ENCODE results near the gene STX3. TPM values are rescaled to one million over a fixed set of nuclear protein-coding genes. Genes with fewer than 3 reads are reported as not detected.
"Not testable (repeated sequence)": the region's sequence is repeated elsewhere in the genome, so short reads cannot be mapped to it uniquely, and the experiment has no call there.

STX3 gene
- total and polyA plus RNA-seq, 2 donors, result 11.9 to 14.2 TPM

DNA sequence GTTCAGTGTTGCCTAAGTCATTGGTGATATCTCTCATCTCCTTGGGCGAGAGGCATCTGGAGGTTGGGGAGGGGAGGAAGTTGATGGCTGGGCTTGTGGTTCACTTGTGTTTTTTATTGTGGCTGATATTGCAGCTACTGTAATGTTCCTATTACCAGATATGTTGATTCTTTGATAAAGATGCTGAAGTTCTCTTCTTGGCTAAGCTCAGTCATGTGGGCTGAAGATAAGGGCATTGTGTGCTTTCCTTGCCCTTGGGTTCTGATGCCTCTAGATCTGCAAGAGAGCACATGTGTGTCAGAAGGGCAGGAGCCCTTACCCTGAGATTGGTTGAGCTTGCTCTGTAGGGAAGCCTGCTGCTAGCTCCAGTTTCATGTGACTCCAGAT, 12.0 kb downstream of the STX3 start:
- Histone ChIP-seq H3K4me1 (ENCODE audit: insufficient read depth) (peaks cover 2% of the 10 kb centered on the region), H3K4me3 (ENCODE audit: low read depth, low read length) (no peak overlapping the region), H3K36me3 (ENCODE audit: insufficient read depth) (no peaks in the 10 kb centered on the region), H3K27ac (ENCODE audit: low read depth) (no peak overlapping the region)
- 73% methylated on average over 1 of the region's 1 CpG for WGBS
- no peak for DNase-seq (ENCODE audit: extremely low spot score)

DNA sequence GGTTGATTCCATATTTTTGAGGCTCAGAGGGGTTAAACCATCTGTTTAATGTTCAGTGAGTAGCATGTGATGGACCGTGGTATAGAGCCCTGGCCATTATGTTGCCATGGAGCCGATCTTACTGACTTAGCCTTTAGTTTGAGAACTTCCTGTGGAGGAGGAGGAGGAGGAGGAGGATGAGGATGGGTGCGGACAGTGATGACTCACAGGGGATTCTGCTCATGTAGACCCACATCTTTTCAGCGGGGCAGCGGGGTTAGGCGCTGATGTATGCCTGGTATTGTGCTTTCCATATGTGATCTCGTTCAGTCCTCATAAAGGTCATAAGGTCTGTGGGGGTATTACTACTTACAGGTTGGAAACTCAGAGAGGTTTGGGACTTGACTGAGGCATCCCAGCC, 13.9 kb downstream of the STX3 start:
- Histone ChIP-seq H3K27ac (ENCODE audit: low read depth) (no peak overlapping the region), H3K4me1 (ENCODE audit: insufficient read depth) (peaks cover 2% of the 10 kb centered on the region), H3K36me3 (ENCODE audit: insufficient read depth) (peaks cover 2% of the 10 kb centered on the region), H3K4me3 (ENCODE audit: low read depth, low read length) (no peak overlapping the region)
- no peak for DNase-seq (ENCODE audit: extremely low spot score)
- 72% methylated on average over 7 of the region's 7 CpGs for WGBS

DNA sequence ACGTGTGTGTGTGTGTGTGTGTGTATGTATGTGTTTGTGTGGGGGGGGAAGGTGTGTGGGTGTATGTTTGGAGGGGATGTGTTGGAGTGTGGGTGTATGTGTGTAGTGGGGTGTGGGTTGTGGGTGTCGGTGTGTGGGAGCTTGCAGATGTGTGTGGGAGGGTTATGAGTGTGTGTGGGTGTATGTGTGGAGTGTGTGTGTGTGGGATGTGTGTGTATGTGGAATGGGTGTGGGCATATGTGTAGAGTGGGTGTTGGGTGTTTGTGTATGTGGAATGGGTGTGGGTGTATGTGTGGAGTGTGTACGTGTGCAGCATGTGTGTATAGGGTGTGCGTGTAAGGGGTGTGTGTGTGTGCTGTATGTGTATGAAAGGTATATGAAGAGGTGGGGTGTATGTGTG, 14.7 kb downstream of the STX3 start:
- WGBS, result 87% methylated on average over 4 of the region's 4 CpGs
- H3K4me1 ChIP-seq (ENCODE audit: insufficient read depth), result peaks cover 2% of the 10 kb centered on the region

DNA sequence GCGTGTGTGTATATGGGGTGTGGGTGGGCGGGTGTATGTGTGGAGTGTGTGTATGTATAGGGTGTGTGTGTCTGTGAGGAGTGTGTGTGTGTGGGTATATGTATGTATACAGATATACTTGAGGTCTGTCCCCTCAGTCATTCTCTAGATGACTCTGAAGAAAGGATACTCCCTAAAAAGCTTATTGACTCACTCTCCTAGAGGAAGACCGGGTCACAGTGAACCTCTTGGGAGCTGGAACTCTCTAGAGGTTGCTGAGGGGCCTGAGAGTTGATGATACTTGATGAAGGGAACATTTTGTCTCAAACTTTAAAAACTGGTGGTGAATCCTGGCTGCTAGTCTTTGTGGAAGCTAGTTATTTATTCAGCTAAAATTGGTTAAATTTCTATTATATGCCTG, 15.1 kb downstream of the STX3 start:
- 92% methylated on average over 3 of the region's 3 CpGs for WGBS
- Histone ChIP-seq H3K27ac (ENCODE audit: low read depth) (no peak overlapping the region), H3K36me3 (ENCODE audit: insufficient read depth) (peaks cover 3% of the 10 kb centered on the region), H3K4me3 (ENCODE audit: low read depth, low read length) (no peak overlapping the region), H3K4me1 (ENCODE audit: insufficient read depth) (peaks cover 2% of the 10 kb centered on the region)
- no peak for DNase-seq (ENCODE audit: extremely low spot score)

More for the DNA sequence above, 14.7 kb downstream of the STX3 start:
- Histone ChIP-seq H3K36me3 (ENCODE audit: insufficient read depth) (peaks cover 3% of the 10 kb centered on the region), H3K4me3 (ENCODE audit: low read depth, low read length) (no peak overlapping the region), H3K27ac (ENCODE audit: low read depth) (no peak overlapping the region)
- no peak for DNase-seq (ENCODE audit: extremely low spot score)

DNA sequence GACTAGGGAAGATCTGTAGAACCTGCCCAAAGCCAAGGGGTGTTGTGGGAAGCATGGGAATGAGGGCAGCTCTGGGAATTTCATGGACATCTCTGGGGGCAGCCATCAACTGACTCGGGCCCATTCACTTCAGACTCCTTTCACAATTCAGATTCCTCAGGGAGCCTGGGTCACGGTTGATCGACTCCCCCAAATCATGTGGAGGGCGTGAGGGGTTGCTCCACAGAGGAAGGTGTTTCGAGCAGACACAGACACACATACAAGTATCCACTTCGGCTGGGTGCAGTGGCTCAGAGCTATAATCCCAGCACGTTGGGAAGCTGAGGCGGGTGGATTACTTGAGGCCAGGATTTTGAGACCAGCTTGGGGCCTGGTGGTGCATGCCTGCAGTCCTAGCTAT, 15.7 kb downstream of the STX3 start:
- H3K4me3 ChIP-seq (ENCODE audit: low read depth, low read length), result no peak overlapping the region
- H3K4me1 ChIP-seq (ENCODE audit: insufficient read depth), result peaks cover 2% of the 10 kb centered on the region
- H3K27ac ChIP-seq (ENCODE audit: low read depth), result no peak overlapping the region
- no peak for DNase-seq (ENCODE audit: extremely low spot score)
- H3K36me3 ChIP-seq (ENCODE audit: insufficient read depth), result peaks cover 3% of the 10 kb centered on the region
- 88% methylated on average over 8 of the region's 8 CpGs for WGBS

DNA sequence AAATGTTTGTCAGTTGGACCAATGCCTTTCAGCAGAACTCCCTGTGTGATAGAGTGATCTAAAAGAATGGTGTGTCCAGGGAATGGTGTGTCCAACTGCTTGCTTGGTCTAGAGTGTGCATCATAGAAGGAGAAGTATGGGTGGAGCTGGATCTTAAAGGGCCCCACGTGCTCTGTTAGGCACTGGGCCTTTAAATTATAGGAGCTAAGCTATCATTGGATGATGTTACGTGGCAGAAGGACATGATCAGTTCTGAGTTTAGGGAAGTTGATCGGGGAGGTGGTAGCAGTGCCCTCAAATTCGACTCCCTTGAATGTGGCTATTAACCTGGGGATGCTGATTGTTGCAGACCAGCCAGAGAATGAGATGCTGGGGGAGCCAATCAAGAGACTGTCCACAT, 16.4 kb downstream of the STX3 start:
- no peak for DNase-seq (ENCODE audit: extremely low spot score)
- Histone ChIP-seq H3K36me3 (ENCODE audit: insufficient read depth) (peaks cover 3% of the 10 kb centered on the region), H3K27ac (ENCODE audit: low read depth) (no peak overlapping the region), H3K4me3 (ENCODE audit: low read depth, low read length) (no peak overlapping the region), H3K4me1 (ENCODE audit: insufficient read depth) (peaks cover 2% of the 10 kb centered on the region)
- 80% methylated on average over 4 of the region's 4 CpGs for WGBS

DNA sequence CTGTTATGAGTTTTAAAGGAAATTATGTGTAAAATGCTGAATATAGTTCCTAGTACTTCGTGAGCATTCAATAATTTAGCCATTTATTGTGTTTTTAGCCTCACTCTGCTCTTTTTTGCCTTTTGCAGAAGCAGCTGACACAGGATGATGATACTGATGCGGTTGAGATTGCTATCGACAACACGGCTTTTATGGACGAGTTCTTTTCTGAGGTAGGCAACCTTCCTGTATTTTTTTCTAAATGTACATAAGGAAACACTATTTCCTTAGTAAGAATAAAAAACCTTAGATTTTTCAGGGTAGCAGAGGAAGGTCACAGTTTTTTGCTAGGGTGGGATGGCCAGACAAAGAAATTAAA, 17.9 kb downstream of the STX3 start:
- peaks cover 2% of the 10 kb centered on the region for H3K4me1 ChIP-seq (ENCODE audit: insufficient read depth)
- 81% methylated on average over 5 of the region's 5 CpGs for WGBS
- DNase-seq (ENCODE audit: extremely low spot score), result no peak
- H3K4me3 ChIP-seq (ENCODE audit: low read depth, low read length), result no peak overlapping the region
- H3K36me3 ChIP-seq (ENCODE audit: insufficient read depth), result peaks cover 3% of the 10 kb centered on the region
- no peak overlapping the region for H3K27ac ChIP-seq (ENCODE audit: low read depth)

DNA sequence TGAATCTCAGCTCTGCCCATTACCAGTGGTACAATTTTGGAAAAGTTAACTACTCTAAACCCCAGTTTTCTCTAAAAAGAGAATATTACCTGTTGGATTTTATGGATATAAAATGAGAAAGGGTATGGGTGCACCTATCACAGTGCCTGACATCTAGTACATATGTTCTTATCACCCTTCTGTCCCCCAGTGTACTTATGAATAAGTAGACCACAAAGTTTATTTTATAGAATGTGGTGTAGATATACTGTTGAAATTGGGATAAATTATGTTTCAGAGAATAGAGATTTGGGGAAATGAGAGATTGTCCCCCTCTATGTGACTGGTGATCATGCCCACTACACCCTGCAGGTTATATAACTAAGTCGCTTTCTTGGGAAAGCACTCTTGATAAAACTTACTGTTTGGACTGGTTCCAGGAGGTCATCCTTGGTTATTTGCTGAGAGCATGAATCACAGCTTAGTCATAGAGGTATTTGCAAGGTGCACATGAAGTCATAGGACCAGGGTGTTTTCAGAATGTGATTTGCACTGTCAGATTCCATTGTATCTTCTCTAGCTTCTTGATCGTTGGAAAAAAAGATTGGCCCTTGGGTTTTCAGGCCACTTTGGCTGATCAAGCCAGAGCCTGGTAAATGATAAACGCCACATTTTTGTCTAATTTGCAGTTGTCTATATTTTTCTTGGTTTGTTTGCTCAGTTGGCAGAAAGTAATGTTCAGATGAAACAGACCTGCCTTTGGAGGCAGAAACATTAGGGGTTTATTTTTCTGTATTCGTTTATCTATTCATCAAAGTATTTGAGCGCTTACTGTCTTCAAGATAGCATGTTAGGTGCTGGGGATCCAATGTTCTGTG, 21.3 kb downstream of the STX3 start:
- H3K36me3 ChIP-seq (ENCODE audit: insufficient read depth), result peaks cover 3% of the 10 kb centered on the region
- H3K4me3 ChIP-seq (ENCODE audit: low read depth, low read length), result no peak overlapping the region
- peak; percentile 14 for DNase-seq (ENCODE audit: extremely low spot score)
- no peak overlapping the region for H3K27ac ChIP-seq (ENCODE audit: low read depth)
- peaks cover 2% of the 10 kb centered on the region for H3K4me1 ChIP-seq (ENCODE audit: insufficient read depth)
- WGBS, result 79% methylated on average over 5 of the region's 5 CpGs

DNA sequence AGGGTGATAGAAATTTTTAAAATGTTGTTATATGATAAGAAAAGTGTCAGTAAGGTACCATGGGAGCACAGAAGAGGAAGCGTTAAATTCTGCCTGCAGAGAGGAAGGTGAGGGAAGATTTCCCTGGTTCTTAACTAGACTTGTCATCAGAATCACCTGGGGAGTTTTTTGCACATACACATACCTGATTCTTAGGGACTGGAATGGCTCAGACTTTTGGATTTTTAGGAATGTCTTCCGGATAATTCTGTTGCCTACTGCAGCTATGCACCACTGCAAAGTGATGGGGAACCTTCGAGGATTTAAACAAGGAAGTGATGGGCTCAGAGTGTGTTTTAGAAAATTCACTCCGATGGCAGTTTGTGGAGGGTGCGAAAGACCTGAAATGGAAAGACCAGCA, 21.9 kb downstream of the STX3 start:
- no peak overlapping the region for H3K4me3 ChIP-seq (ENCODE audit: low read depth, low read length)
- H3K27ac ChIP-seq (ENCODE audit: low read depth), result no peak overlapping the region
- H3K4me1 ChIP-seq (ENCODE audit: insufficient read depth), result no peaks in the 10 kb centered on the region
- no peak for DNase-seq (ENCODE audit: extremely low spot score)
- WGBS, result 80% methylated on average over 5 of the region's 5 CpGs
- H3K36me3 ChIP-seq (ENCODE audit: insufficient read depth), result peaks cover 4% of the 10 kb centered on the region

DNA sequence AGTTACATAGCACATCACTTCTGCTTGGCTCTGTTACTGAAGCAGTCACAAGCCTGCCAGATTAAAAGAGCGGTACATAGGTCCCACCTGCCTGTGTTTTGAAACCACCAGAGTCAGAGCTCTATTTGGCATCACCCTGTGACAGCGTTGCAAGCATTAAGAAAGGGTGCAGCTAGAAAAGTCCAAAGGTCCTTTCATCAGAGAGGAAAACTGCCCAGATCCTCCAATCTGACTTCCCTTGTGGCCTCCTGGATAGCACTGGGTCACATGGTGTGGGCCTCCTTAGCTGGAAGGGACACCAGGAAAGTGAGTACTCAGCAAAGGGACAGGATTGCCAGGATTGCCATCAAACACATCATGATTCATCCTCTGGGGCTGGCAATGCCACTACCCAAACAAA, 22.9 kb downstream of the STX3 start:
- Histone ChIP-seq H3K4me1 (ENCODE audit: insufficient read depth) (no peaks in the 10 kb centered on the region), H3K27ac (ENCODE audit: low read depth) (no peak overlapping the region), H3K36me3 (ENCODE audit: insufficient read depth) (peaks cover 4% of the 10 kb centered on the region), H3K4me3 (ENCODE audit: low read depth, low read length) (no peak overlapping the region)
- 87% methylated on average over 2 of the region's 2 CpGs for WGBS
- DNase-seq (ENCODE audit: extremely low spot score), result no peak

DNA sequence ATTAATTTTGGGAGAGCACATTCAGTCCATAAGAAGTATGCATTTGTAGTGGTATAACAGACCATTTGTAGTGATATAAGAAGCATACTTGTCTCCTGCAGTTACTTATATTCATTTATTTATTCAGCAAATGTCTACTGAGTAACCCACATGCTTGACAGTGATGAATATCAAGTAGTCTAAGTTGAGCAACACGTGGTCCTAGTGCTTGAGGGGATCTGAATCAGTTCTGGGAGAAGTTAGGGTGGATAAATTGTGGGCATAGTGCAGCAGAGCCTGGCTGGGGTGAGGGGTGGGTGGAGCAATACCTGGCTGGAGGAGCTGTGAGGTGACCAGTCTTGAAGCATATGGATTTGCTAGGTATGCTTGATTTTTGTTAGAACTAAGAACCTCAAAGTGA, 24.3 kb downstream of the STX3 start:
- 37% methylated on average over 1 of the region's 1 CpG for WGBS
- peaks cover 2% of the 10 kb centered on the region for H3K36me3 ChIP-seq (ENCODE audit: insufficient read depth)
- H3K4me1 ChIP-seq (ENCODE audit: insufficient read depth), result no peaks in the 10 kb centered on the region
- H3K4me3 ChIP-seq (ENCODE audit: low read depth, low read length), result no peak overlapping the region
- no peak overlapping the region for H3K27ac ChIP-seq (ENCODE audit: low read depth)
- no peak for DNase-seq (ENCODE audit: extremely low spot score)

DNA sequence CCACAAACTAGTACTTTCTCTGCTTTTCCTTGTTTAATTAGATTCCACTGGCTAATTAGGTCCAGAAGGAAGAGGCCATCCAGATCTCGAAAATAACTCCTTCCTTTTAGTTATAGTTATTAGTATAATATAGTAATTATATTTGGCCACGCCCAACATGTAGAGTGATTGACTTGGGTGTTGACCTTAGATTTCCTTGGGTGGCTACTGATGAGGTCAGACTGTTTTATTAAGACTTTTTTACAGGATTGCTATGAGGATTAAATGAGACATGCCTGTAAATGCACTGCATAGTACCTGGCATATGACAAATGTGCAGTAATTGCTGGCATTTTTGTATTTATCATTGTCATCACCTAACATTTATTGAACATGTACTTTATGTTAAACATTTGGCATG, 26.9 kb downstream of the STX3 start:
- H3K27ac ChIP-seq (ENCODE audit: low read depth), result no peak overlapping the region
- DNase-seq (ENCODE audit: extremely low spot score), result no peak
- H3K36me3 ChIP-seq (ENCODE audit: insufficient read depth), result peaks cover 2% of the 10 kb centered on the region
- no peaks in the 10 kb centered on the region for H3K4me1 ChIP-seq (ENCODE audit: insufficient read depth)
- WGBS, result 78% methylated on average over 2 of the region's 2 CpGs
- no peak overlapping the region for H3K4me3 ChIP-seq (ENCODE audit: low read depth, low read length)

DNA sequence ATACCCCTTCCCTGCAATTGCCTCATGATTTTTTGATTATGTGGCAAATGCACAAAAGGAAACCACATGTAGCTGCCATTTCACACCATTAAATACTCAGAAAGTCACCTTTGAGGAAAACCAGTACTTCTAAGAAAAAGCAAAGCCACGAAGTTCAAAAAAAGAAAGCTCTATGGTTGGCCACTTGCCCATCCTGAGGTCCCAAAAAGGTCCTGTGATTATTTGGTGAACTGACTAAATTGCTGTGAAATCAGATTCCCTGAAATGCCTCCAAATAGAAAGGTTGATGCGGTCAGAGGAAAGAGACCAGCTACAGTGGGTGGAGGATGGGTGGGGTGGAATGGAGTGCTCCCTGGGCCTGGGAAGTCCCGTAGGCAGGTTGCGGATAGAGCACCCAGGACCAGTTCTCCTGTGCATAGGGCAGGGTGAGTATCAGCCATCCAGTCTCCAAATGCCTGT, 28.5 kb downstream of the STX3 start:
- DNase-seq (ENCODE audit: extremely low spot score), result no peak
- H3K27ac ChIP-seq (ENCODE audit: low read depth), result no peak overlapping the region
- peaks cover 2% of the 10 kb centered on the region for H3K36me3 ChIP-seq (ENCODE audit: insufficient read depth)
- no peak overlapping the region for H3K4me3 ChIP-seq (ENCODE audit: low read depth, low read length)
- no peaks in the 10 kb centered on the region for H3K4me1 ChIP-seq (ENCODE audit: insufficient read depth)
- WGBS, result 82% methylated on average over 4 of the region's 4 CpGs

DNA sequence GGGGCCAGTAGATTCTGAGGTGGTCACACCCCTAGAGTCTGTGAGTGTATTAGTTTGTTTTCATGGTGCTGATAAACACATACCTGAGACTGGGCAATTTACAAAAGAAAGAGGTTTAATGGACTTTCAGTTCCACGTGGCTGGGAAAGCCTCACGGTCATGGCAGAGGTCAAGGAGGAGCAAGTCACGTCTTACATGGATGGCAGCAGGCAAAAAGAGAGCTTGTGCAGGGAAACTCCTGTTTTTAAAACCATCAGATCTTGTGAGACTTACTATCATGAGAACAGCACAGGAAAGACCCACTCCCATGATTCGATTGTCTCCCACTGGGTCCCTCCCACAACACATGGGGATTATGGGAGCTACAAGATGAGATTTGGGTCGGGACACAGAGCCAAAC, 29.3 kb downstream of the STX3 start:
- H3K27ac ChIP-seq (ENCODE audit: low read depth); H3K4me1 ChIP-seq (ENCODE audit: insufficient read depth); H3K36me3 ChIP-seq (ENCODE audit: insufficient read depth); DNase-seq (ENCODE audit: extremely low spot score); H3K4me3 ChIP-seq (ENCODE audit: low read depth, low read length): not testable (repeated sequence)
- WGBS, result 78% methylated on average over 5 of the region's 5 CpGs

Measured in urinary bladder (tissue), 4 donors.